Measurements from ENCODE around the gene GNAQ. TPM values are rescaled to one million over a fixed set of nuclear protein-coding genes. Genes with fewer than 3 reads are reported as not detected.

The GNAQ gene
- polyA plus RNA-seq, 1 experiment, result 71.4 TPM

GRCh38 chr9:78023003-78023741 is 8.4 kb downstream of the GNAQ start:
- peak overlapping the region; percentile 25 for H3K4me3 ChIP-seq (ENCODE audit: low read depth, low read length)
- H3K27ac ChIP-seq (ENCODE audit: low read depth, low read length), result peak overlapping the region; percentile 58
- ChIA-PET CTCF (no interaction called here), POLR2A (interaction anchor here (0.6 to 0.7 kb wide), 2 partner anchors 123 to 126 kb away, joined by 3 to 4 read pairs; no protein-coding TSS in a partner anchor)
- no peaks in the 10 kb centered on the region for H3K27me3 ChIP-seq (ENCODE audit: control insufficient read depth, insufficient read depth, low read length)
- H3K9me3 ChIP-seq (ENCODE audit: control insufficient read depth, insufficient read depth, low read length), result no peaks in the 10 kb centered on the region
- TF ChIP-seq CTCF (IDR thresholded peaks at IDR 0.05; ENCODE audit: low read depth, low read length), result no peak
- DNase-seq (ENCODE audit: low read depth, low spot score), result peak; percentile 47

- no peaks in the 10 kb centered on the region for H3K9me3 ChIP-seq (ENCODE audit: control insufficient read depth, insufficient read depth, low read length)
- ChIA-PET CTCF (interaction anchor here (0.8 to 0.9 kb wide), 2 partner anchors 14 to 45 kb away, joined by 3 to 4 read pairs; no protein-coding TSS in a partner anchor), POLR2A (no interaction called here)
- no peak for DNase-seq (ENCODE audit: low read depth, low spot score)
- TF ChIP-seq CTCF (IDR thresholded peaks at IDR 0.05; ENCODE audit: low read depth, low read length), result no peak
- H3K4me3 ChIP-seq (ENCODE audit: low read depth, low read length), result no peak overlapping the region
- no peak overlapping the region for H3K27ac ChIP-seq (ENCODE audit: low read depth, low read length)
- no peaks in the 10 kb centered on the region for H3K27me3 ChIP-seq (ENCODE audit: control insufficient read depth, insufficient read depth, low read length)
Observed at GRCh38 chr9:78021697-78022096, 9.9 kb downstream of the GNAQ start.

- Histone ChIP-seq H3K4me3 (ENCODE audit: low read depth, low read length) (no peak overlapping the region), H3K27ac (ENCODE audit: low read depth, low read length) (no peak overlapping the region), H3K27me3 (ENCODE audit: control insufficient read depth, insufficient read depth, low read length) (no peaks in the 10 kb centered on the region), H3K9me3 (ENCODE audit: control insufficient read depth, insufficient read depth, low read length) (no peaks in the 10 kb centered on the region)
- ChIA-PET CTCF (no interaction called here), POLR2A (no interaction called here)
- DNase-seq (ENCODE audit: low read depth, low spot score), result no peak
- no peak for TF ChIP-seq CTCF (IDR thresholded peaks at IDR 0.05; ENCODE audit: low read depth, low read length)
Observed at GRCh38 chr9:78017190-78017693, 14.4 kb downstream of the GNAQ start.

GRCh38 chr9:78015241-78015640 is 16.4 kb downstream of the GNAQ start:
- Histone ChIP-seq H3K4me3 (ENCODE audit: low read depth, low read length) (no peak overlapping the region), H3K27ac (ENCODE audit: low read depth, low read length) (no peak overlapping the region), H3K27me3 (ENCODE audit: control insufficient read depth, insufficient read depth, low read length) (no peaks in the 10 kb centered on the region), H3K9me3 (ENCODE audit: control insufficient read depth, insufficient read depth, low read length) (no peaks in the 10 kb centered on the region)
- no peak for DNase-seq (ENCODE audit: low read depth, low spot score)
- POLR2A ChIA-PET, result no interaction called here
- CTCF ChIA-PET, result no interaction called here
- no peak for TF ChIP-seq CTCF (IDR thresholded peaks at IDR 0.05; ENCODE audit: low read depth, low read length)

GRCh38 chr9:78014776-78015175 is 16.8 kb downstream of the GNAQ start:
- no peak for TF ChIP-seq CTCF (IDR thresholded peaks at IDR 0.05; ENCODE audit: low read depth, low read length)
- no peak for DNase-seq (ENCODE audit: low read depth, low spot score)
- POLR2A ChIA-PET, result no interaction called here
- CTCF ChIA-PET, result interaction anchor here (1.1 kb wide), 1 partner anchor 558 kb away, joined by 3 read pairs; no protein-coding TSS in a partner anchor
- Histone ChIP-seq H3K4me3 (ENCODE audit: low read depth, low read length) (no peak overlapping the region), H3K27ac (ENCODE audit: low read depth, low read length) (no peak overlapping the region), H3K9me3 (ENCODE audit: control insufficient read depth, insufficient read depth, low read length) (no peaks in the 10 kb centered on the region), H3K27me3 (ENCODE audit: control insufficient read depth, insufficient read depth, low read length) (no peaks in the 10 kb centered on the region)
